Hepatocyte (in vitro differentiated cells): ENCODE data around the gene ATP2B1. TPM values are rescaled to one million over a fixed set of nuclear protein-coding genes. Genes with fewer than 3 reads are reported as not detected.

Experiments used
- DNase-seq: peaks from one replicate; pipeline ENCODE4 v3.0.0-alpha.2; 2016; ENCODE audit warnings: low spot score
- H2AFZ ChIP-seq: fragments of 200-600 bp; sonication (generic); 2 replicates; pipeline ENCODE4 v1.6.0; 2016; ENCODE audit warnings: antibody characterized with exemption, mild to moderate bottlenecking
- H3K27ac ChIP-seq: fragments of 200-600 bp; sonication (generic); 2 replicates; pipeline ENCODE4 v1.5.1; 2016; ENCODE audit warnings: mild to moderate bottlenecking
- H3K27me3 ChIP-seq: fragments of 200-600 bp; sonication (generic); 2 replicates; pipeline ENCODE4 v1.6.1; 2016
- H3K36me3 ChIP-seq: fragments of 200-600 bp; sonication (generic); replicated peaks from 2 replicates; pipeline ENCODE4 v1.5.1; 2016; ENCODE audit warnings: low read depth; ENCODE audit not compliant: insufficient read depth
- H3K4me1 ChIP-seq: fragments of 200-600 bp; sonication (generic); 2 replicates; pipeline ENCODE4 v1.5.1; 2016; ENCODE audit warnings: mild to moderate bottlenecking, moderate library complexity; ENCODE audit not compliant: insufficient read depth
- H3K4me2 ChIP-seq: fragments of 200-600 bp; sonication (generic); 2 replicates; pipeline ENCODE4 v1.6.0; 2016
- H3K4me3 ChIP-seq: fragments of 200-600 bp; sonication (generic); 2 replicates; pipeline ENCODE4 v1.5.1; 2016; ENCODE audit warnings: mild to moderate bottlenecking
- H3K79me2 ChIP-seq: fragments of 200-600 bp; sonication (generic); 2 replicates; pipeline ENCODE4 v1.6.0; 2017; ENCODE audit warnings: mild to moderate bottlenecking
- H3K9me2 ChIP-seq: fragments of 200-600 bp; sonication (generic); replicated peaks from 2 replicates; pipeline ENCODE4 v1.6.0; 2017; ENCODE audit warnings: mild to moderate bottlenecking; ENCODE audit not compliant: insufficient read depth
- H3K9me3 ChIP-seq: fragments of 200-600 bp; sonication (generic); 2 replicates; pipeline ENCODE4 v1.5.1; 2016; ENCODE audit warnings: low read depth, mild to moderate bottlenecking
- H4K20me1 ChIP-seq: fragments of 200-600 bp; sonication (generic); 2 replicates; pipeline ENCODE4 v1.6.0; 2016; ENCODE audit warnings: mild to moderate bottlenecking; ENCODE audit not compliant: insufficient read depth, poor library complexity, severe bottlenecking
- CTCF ChIP-seq: fragments of 200-600 bp; sonication (generic); IDR thresholded peaks from 2 replicates; pipeline ENCODE4 v1.5.1; 2016; ENCODE audit warnings: antibody characterized with exemption, mild to moderate bottlenecking; ENCODE audit not compliant: poor library complexity
- EZH2 ChIP-seq: fragments of 200-600 bp; sonication (generic); IDR thresholded peaks from 2 replicates; pipeline ENCODE4 v1.6.1; 2016; ENCODE audit warnings: antibody characterized with exemption, mild to moderate bottlenecking, borderline replicate concordance
- EZH2phosphoT487 ChIP-seq: fragments of 200-600 bp; sonication (generic); IDR thresholded peaks from one replicate; pipeline ENCODE4 v1.6.1; 2018; ENCODE audit warnings: antibody characterized with exemption, mild to moderate bottlenecking, low read depth, moderate library complexity; ENCODE audit not compliant: unreplicated experiment, severe bottlenecking
- WGBS: methylation state at CpG from one replicate; pipeline ENCODE4 v1.1.6; 2016; ENCODE audit warnings: low lambda C conversion rate; ENCODE audit errors: missing lambda C conversion rate; 5-methylcytosine and 5-hydroxymethylcytosine counted together
- polyA plus RNA-seq: library from polyadenylated mRNA; unstranded; fragments of >200 nt; fragmentation: Nextera tagmentation; extraction: Ambion mirVana; gene quantifications from 2 replicates; pipeline ENCODE4 v1.2.1, GENCODE V29; 2016
- total RNA-seq: library from RNA; depleted of rRNA; stranded (reverse); fragments of >200 nt; gene quantifications from 2 replicates; pipeline ENCODE4 v1.2.3, GENCODE V29; 2014

ATP2B1 gene
- total and polyA plus RNA-seq, 2 experiments from 2014 or later, result 52.2 to 67.2 TPM

- H3K27me3 ChIP-seq, result no peaks in the 10 kb centered on the region
- no peak overlapping the region for H2AFZ ChIP-seq
- no peak overlapping the region for H3K27ac ChIP-seq
- no peaks in the 10 kb centered on the region for H3K9me3 ChIP-seq
- no peak for DNase-seq
- no peak overlapping the region for H3K4me3 ChIP-seq
- H3K4me2 ChIP-seq, result no peak overlapping the region
- no peaks in the 10 kb centered on the region for H4K20me1 ChIP-seq
- H3K79me2 ChIP-seq, result no peaks in the 10 kb centered on the region
- H3K36me3 ChIP-seq, result no peaks in the 10 kb centered on the region
- H3K4me1 ChIP-seq, result no peaks in the 10 kb centered on the region
- TF ChIP-seq CTCF (no peak), EZH2 (no peak), EZH2phosphoT487 (no peak)
- WGBS, result 68% methylated on average over 1 of the region's 1 CpG
- H3K9me2 ChIP-seq, result no peaks in the 10 kb centered on the region
Measured at GRCh38 chr12:89748791-89749190, 40.2 kb upstream of the ATP2B1 start.

GRCh38 chr12:89745286-89745685 lies 36.6 kb upstream of the ATP2B1 start:
- no peaks in the 10 kb centered on the region for H3K9me3 ChIP-seq
- H4K20me1 ChIP-seq, result no peaks in the 10 kb centered on the region
- H3K9me2 ChIP-seq, result no peaks in the 10 kb centered on the region
- H3K4me1 ChIP-seq, result no peaks in the 10 kb centered on the region
- no peak overlapping the region for H3K4me3 ChIP-seq
- TF ChIP-seq CTCF, result no peak
- TF ChIP-seq EZH2phosphoT487, result no peak
- no peak for TF ChIP-seq EZH2
- no peak overlapping the region for H2AFZ ChIP-seq
- no peaks in the 10 kb centered on the region for H3K27me3 ChIP-seq
- H3K79me2 ChIP-seq, result no peaks in the 10 kb centered on the region
- 64% methylated on average over 2 of the region's 2 CpGs for WGBS
- H3K4me2 ChIP-seq, result no peak overlapping the region
- no peak overlapping the region for H3K27ac ChIP-seq
- H3K36me3 ChIP-seq, result no peaks in the 10 kb centered on the region
- no peak for DNase-seq

GRCh38 chr12:89742337-89743022 lies 33.8 kb upstream of the ATP2B1 start:
- H3K27ac ChIP-seq, result no peak overlapping the region
- no peak for DNase-seq
- 89% methylated on average over 2 of the region's 2 CpGs for WGBS
- no peaks in the 10 kb centered on the region for H3K9me2 ChIP-seq
- H3K4me2 ChIP-seq, result no peak overlapping the region
- H2AFZ ChIP-seq, result no peak overlapping the region
- no peaks in the 10 kb centered on the region for H3K79me2 ChIP-seq
- H3K4me1 ChIP-seq, result no peaks in the 10 kb centered on the region
- H3K27me3 ChIP-seq, result no peaks in the 10 kb centered on the region
- H4K20me1 ChIP-seq, result no peaks in the 10 kb centered on the region
- TF ChIP-seq EZH2phosphoT487, result no peak
- TF ChIP-seq CTCF, result no peak
- TF ChIP-seq EZH2, result no peak
- no peak overlapping the region for H3K4me3 ChIP-seq
- H3K36me3 ChIP-seq, result no peaks in the 10 kb centered on the region
- peaks cover 8% of the 10 kb centered on the region for H3K9me3 ChIP-seq
